ENCODE results near the gene GRB10. TPM values are rescaled to one million over a fixed set of nuclear protein-coding genes. Genes with fewer than 3 reads are reported as not detected.

The GRB10 gene
- total and polyA plus RNA-seq, 2 of the 8 experiments (the other 6 are each of a cell fraction or from before 2014, with no cell fraction given): 35.7 to 97.0 TPM

DNA sequence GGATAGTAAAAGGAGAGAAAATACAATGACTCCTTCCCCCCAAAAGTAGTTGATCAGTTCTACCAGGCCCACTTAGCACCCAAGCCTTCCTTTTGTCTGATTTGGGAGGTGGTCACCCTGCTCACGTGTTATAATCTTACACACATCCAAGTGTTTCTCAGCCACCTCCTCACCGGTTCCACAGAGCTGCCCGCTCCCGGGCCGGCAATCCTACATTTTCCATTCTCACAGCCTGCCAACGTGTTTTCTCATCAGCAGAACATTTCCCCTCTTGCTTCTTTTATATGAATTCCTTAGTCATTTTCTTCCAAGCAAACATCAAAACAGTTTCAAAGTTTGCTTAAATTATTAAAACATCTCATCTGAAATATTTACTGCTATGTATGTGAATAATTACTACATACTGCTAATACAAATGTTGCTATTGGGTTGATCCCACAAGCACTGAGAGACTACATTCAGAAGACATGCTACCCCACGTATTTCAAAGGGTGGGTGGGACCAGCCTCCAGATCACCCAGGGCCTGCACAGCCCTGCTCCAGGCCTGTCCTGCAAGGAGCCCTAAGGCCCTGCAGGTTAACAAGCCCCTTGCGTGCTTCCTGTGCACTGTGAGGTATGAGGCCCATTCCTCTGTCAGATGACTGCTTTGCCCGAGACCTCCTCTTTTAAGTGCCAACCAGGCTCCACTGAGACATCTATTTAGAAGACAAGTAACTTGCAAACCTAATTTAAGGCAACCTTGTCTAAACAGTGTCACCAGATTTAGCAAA, 75.3 kb downstream of the GRB10 start:
- no peaks in the 10 kb centered on the region for H3K9me3 ChIP-seq (ENCODE audit: insufficient read depth in 2 of 2, low read depth in 1 of 2, low read length in 1 of 2)
- no peak overlapping the region for H4K5ac ChIP-seq (ENCODE audit: insufficient read length, low read depth, low read length)
- H3K27me3 ChIP-seq (replicated peaks in 1 of 4; ENCODE audit: control insufficient read depth in 3 of 4, extremely low read depth in 1 of 4, insufficient read depth in 3 of 4, low read length in 3 of 4): no peaks in the 10 kb centered on the region
- H3K23ac ChIP-seq (ENCODE audit: insufficient read length): no peak overlapping the region
- WGBS, 2 experiments (ENCODE audit: extremely low coverage in 1 of 2, insufficient coverage in 1 of 2, insufficient read length in 1 of 2, insufficient replicate concordance in 2 of 2, low coverage in 1 of 2, low lambda C conversion rate in 2 of 2, missing lambda C conversion rate in 1 of 2): 92% methylated on average over 9 of the region's 9 CpGs; no CpG with 5 or more reads in 1 of the 2 experiments
- no peak overlapping the region for H2BK20ac ChIP-seq (ENCODE audit: low read length)
- no peak overlapping the region for H2AFZ ChIP-seq (ENCODE audit: low read length)
- H3K79me1 ChIP-seq (ENCODE audit: low read depth, low read length): peaks cover 20% of the 10 kb centered on the region
- H3K4me3 ChIP-seq (ENCODE audit: extremely low read depth in 1 of 4, insufficient read depth in 2 of 4, low read depth in 3 of 4, low read length in 4 of 4): no peak overlapping the region
- no peak overlapping the region for H3K56ac ChIP-seq (replicated peaks; ENCODE audit: insufficient read length, low read depth, low read length)
- H3K79me2 ChIP-seq (ENCODE audit: control insufficient read depth in 1 of 2, insufficient read depth in 2 of 2, low read length in 2 of 2): peaks cover 0 to 80% of the 10 kb centered on the region in 2 experiments; a peak in 2 of 4 replicates
- peaks cover 5 to 15% of the 10 kb centered on the region in 2 experiments for H4K20me1 ChIP-seq (replicated peaks in 1 of 2; ENCODE audit: control insufficient read depth in 1 of 2, insufficient read depth in 2 of 2, low read length in 2 of 2)
- peaks cover 4 to 15% (median 10%) of the 10 kb centered on the region in 4 experiments for H3K4me1 ChIP-seq (replicated peaks in 1 of 4; ENCODE audit: control insufficient read depth in 3 of 4, insufficient read depth in 4 of 4, low read length in 3 of 4)
- H3K36me3 ChIP-seq (ENCODE audit: control insufficient read depth in 2 of 4, insufficient read depth in 4 of 4, low read length in 3 of 4): peaks cover 0 to 4% (median under 1%) of the 10 kb centered on the region in 4 experiments; a peak in 2 of 8 replicates
- H4K8ac ChIP-seq (ENCODE audit: extremely low read depth, insufficient read depth, low read length): no peak overlapping the region; the same call in 1 of the 2 replicates
- H2BK15ac ChIP-seq (ENCODE audit: low read length): no peak overlapping the region
- no peaks in the 10 kb centered on the region for H3K23me2 ChIP-seq (ENCODE audit: low read depth, low read length)
- DNase-seq (ENCODE audit: low read depth in 1 of 2, low spot score in 2 of 2): no peak
- no peak for FAIRE-seq
- no peak overlapping the region for H3K14ac ChIP-seq (ENCODE audit: insufficient read length)
- ChIA-PET CTCF (ENCODE audit: partially characterized antibody) (interaction anchor here (0.7 to 1.0 kb wide), 2 partner anchors 11 to 41 kb away, joined by 3 read pairs; no protein-coding TSS in a partner anchor), POLR2A (ENCODE audit: partially characterized antibody) (no interaction called here)
- no peak overlapping the region for H2AK5ac ChIP-seq (ENCODE audit: low read depth, low read length)
- no peak overlapping the region for H3K4me2 ChIP-seq (ENCODE audit: insufficient read depth in 1 of 2, low read depth in 2 of 2, low read length in 2 of 2)
- H3K9ac ChIP-seq (replicated peaks in 1 of 4; ENCODE audit: extremely low read depth in 1 of 4, low read depth in 3 of 4, low read length in 3 of 4): no peak overlapping the region
- H2BK12ac ChIP-seq (ENCODE audit: low read depth, low read length): no peak overlapping the region
- no peak overlapping the region for H4K91ac ChIP-seq (replicated peaks; ENCODE audit: insufficient read length, low read length)
- no peak overlapping the region for H2BK120ac ChIP-seq (replicated peaks; ENCODE audit: low read depth, low read length)
- H3K18ac ChIP-seq (ENCODE audit: extremely low read depth, low read length): no peak overlapping the region
- no peak overlapping the region for H3K27ac ChIP-seq (ENCODE audit: low read depth, low read length)
- H3K4ac ChIP-seq (replicated peaks; ENCODE audit: insufficient read length, low read depth, low read length): no peak overlapping the region
- no peak overlapping the region for H2BK5ac ChIP-seq (ENCODE audit: low read depth, low read length)
- TF ChIP-seq CBX5 (IDR thresholded peaks at IDR 0.05; ENCODE audit: low read depth, low read length) (no peak), ASH2L (IDR thresholded peaks at IDR 0.05; ENCODE audit: low read length) (no peak), JUN (IDR thresholded peaks at IDR 0.05; ENCODE audit: low read depth, low read length) (no peak), SUZ12 (IDR thresholded peaks at IDR 0.05; ENCODE audit: low read length) (no peak), EZH2 (IDR thresholded peaks at IDR 0.05; ENCODE audit: low read depth, low read length, severe bottlenecking) (no peak), CBX8 (IDR thresholded peaks at IDR 0.05; ENCODE audit: borderline replicate concordance, low read depth, low read length) (no peak), ZNF274 (IDR thresholded peaks at IDR 0.05; ENCODE audit: borderline replicate concordance, extremely low read depth, low read length) (no peak), FOSL1 (IDR thresholded peaks at IDR 0.05; ENCODE audit: insufficient read depth, low read depth, low read length) (no peak), GTF2F1 (IDR thresholded peaks at IDR 0.05; ENCODE audit: borderline replicate concordance, low read depth, low read length) (no peak), CEBPB (IDR thresholded peaks at IDR 0.05; ENCODE audit: low read depth, low read length) (no peak), POU5F1 (IDR thresholded peaks at IDR 0.05; ENCODE audit: low read depth, low read length) (no peak), KDM5A (IDR thresholded peaks at IDR 0.05; ENCODE audit: low read length) (no peak), CHD2 (IDR thresholded peaks at IDR 0.05; ENCODE audit: low read length) (no peak)

Measured in H1 (cell line).